ENCODE results near the gene TBC1D3B.
"Not testable (repeated sequence)": the region's sequence is repeated elsewhere in the genome, so short reads cannot be mapped to it uniquely, and the experiment has no call there.

DNA sequence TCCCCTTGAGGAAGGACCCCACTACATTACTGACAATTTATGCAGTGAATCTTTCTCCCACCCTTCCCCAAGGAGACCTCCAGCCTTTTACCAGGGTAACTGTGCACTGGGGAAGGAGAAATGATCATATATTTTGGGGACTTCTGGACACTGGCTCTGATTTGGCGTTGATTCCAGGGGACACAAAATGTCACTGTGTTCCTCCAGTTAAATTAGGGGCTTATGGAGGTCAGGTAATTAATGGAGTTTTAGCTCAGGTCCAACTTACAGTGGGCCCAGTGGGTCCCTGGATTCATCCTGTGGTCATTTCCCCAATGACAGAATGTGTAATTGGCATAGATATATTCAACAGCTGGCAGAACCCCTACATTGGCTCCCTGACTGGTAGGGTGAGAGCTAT is 43.1 kb upstream of the TBC1D3B start:
- TF ChIP-seq EZH2 (IDR thresholded peaks at IDR 0.05; ENCODE audit: borderline replicate concordance, low read depth, low read length, severe bottlenecking); POLR2A (IDR thresholded peaks at IDR 0.05; ENCODE audit: low read depth, low read length); MYC (IDR thresholded peaks at IDR 0.05; ENCODE audit: low read depth, low read length); POLR2AphosphoS5 (IDR thresholded peaks at IDR 0.05; ENCODE audit: insufficient read depth, low read depth, low read length); FOS (IDR thresholded peaks at IDR 0.05; ENCODE audit: borderline replicate concordance, insufficient read depth, low read length); JUN (IDR thresholded peaks at IDR 0.05; ENCODE audit: borderline replicate concordance, insufficient read depth, insufficient read length, low read depth): not testable (repeated sequence)
- TF ChIP-seq, protein P1, sequence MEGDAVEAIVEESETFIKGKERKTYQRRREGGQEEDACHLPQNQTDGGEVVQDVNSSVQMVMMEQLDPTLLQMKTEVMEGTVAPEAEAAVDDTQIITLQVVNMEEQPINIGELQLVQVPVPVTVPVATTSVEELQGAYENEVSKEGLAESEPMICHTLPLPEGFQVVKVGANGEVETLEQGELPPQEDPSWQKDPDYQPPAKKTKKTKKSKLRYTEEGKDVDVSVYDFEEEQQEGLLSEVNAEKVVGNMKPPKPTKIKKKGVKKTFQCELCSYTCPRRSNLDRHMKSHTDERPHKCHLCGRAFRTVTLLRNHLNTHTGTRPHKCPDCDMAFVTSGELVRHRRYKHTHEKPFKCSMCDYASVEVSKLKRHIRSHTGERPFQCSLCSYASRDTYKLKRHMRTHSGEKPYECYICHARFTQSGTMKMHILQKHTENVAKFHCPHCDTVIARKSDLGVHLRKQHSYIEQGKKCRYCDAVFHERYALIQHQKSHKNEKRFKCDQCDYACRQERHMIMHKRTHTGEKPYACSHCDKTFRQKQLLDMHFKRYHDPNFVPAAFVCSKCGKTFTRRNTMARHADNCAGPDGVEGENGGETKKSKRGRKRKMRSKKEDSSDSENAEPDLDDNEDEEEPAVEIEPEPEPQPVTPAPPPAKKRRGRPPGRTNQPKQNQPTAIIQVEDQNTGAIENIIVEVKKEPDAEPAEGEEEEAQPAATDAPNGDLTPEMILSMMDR (IDR thresholded peaks at IDR 0.05; ENCODE audit: extremely low read depth in 1 of 2, insufficient read depth in 1 of 2, low read depth in 1 of 2, low read length in 2 of 2): not testable (repeated sequence)
- TF ChIP-seq, protein P2, sequence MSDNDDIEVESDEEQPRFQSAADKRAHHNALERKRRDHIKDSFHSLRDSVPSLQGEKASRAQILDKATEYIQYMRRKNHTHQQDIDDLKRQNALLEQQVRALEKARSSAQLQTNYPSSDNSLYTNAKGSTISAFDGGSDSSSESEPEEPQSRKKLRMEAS (IDR thresholded peaks at IDR 0.05; ENCODE audit: insufficient read depth, insufficient read length): not testable (repeated sequence)

Data from endothelial cell of umbilical vein (primary cell).